Mesenchymal stem cell (in vitro differentiated cells and primary cell): ENCODE results near the gene LBR.

Experiments
- DNase-seq: peaks from one replicate; pipeline ENCODE4 v3.0.0-alpha.2; 2013
- H2AFZ ChIP-seq: one replicate; pipeline ENCODE4 v1.6.1; 2013; ENCODE audit warnings: low read depth, mild to moderate bottlenecking, control low read depth, inconsistent platforms, low read length, moderate library complexity
- H2AK5ac ChIP-seq: 2 replicates; pipeline ENCODE4 v1.6.1; 2013; ENCODE audit warnings: low read length, moderate library complexity, mild to moderate bottlenecking, inconsistent platforms; ENCODE audit not compliant: severe bottlenecking
- H2BK120ac ChIP-seq: one replicate; pipeline ENCODE4 v1.6.1; 2013; ENCODE audit warnings: low read depth, mild to moderate bottlenecking, inconsistent platforms, low read length, moderate library complexity
- H2BK12ac ChIP-seq, 2 experiments: one replicate each; pipeline ENCODE4 v1.6.1; 2013; ENCODE audit warnings: inconsistent platforms in 2 of 2, low read length in 2 of 2, mild to moderate bottlenecking in 2 of 2, moderate library complexity in 2 of 2, control low read depth in 1 of 2
- H2BK15ac ChIP-seq: one replicate; pipeline ENCODE4 v1.6.1; 2013; ENCODE audit warnings: mild to moderate bottlenecking, low read depth, inconsistent platforms; ENCODE audit not compliant: poor library complexity, severe bottlenecking
- H2BK5ac ChIP-seq: 2 replicates; pipeline ENCODE4 v1.6.1; 2013; ENCODE audit warnings: low read depth, mild to moderate bottlenecking, low read length, control low read depth, inconsistent platforms; ENCODE audit not compliant: poor library complexity, severe bottlenecking
- H3K14ac ChIP-seq, 2 experiments: one replicate each; pipeline ENCODE4 v1.6.1; 2013; ENCODE audit warnings: inconsistent platforms in 2 of 2, low read length in 2 of 2, control low read depth in 1 of 2, mild to moderate bottlenecking in 1 of 2, moderate library complexity in 1 of 2
- H3K18ac ChIP-seq, 2 experiments: one replicate each; pipeline ENCODE4 v1.6.1; 2013; ENCODE audit warnings: inconsistent platforms in 2 of 2, low read length in 2 of 2, control low read depth in 1 of 2, low read depth in 1 of 2, mild to moderate bottlenecking in 1 of 2
- H3K23ac ChIP-seq, 2 experiments: one replicate each; pipeline ENCODE4 v1.6.1; 2013; ENCODE audit warnings: inconsistent platforms in 2 of 2, low read length in 2 of 2, mild to moderate bottlenecking in 2 of 2, moderate library complexity in 2 of 2, control low read depth in 1 of 2
- H3K27ac ChIP-seq: 2 replicates; pipeline ENCODE4 v1.5.1; 2013; ENCODE audit warnings: mild to moderate bottlenecking, moderate library complexity, low read length, control low read depth, inconsistent platforms; ENCODE audit not compliant: poor library complexity, severe bottlenecking
- H3K27me3 ChIP-seq, 2 experiments: 2 replicates each; pipeline versions ENCODE4 v1.6.1 to v1.7.0; 2013; ENCODE audit warnings: low read length in 2 of 2, mild to moderate bottlenecking in 2 of 2, moderate library complexity in 2 of 2, control low read depth in 1 of 2, inconsistent platforms in 1 of 2; ENCODE audit not compliant: control insufficient read depth in 1 of 2, insufficient read depth in 1 of 2
- H3K36me3 ChIP-seq, 2 experiments: 2 replicates each; pipeline versions ENCODE4 v1.6.1 to v1.7.0; 2013; ENCODE audit warnings: low read length in 2 of 2, control low read depth in 1 of 2, inconsistent platforms in 1 of 2, low read depth in 1 of 2, mild to moderate bottlenecking in 1 of 2; ENCODE audit not compliant: insufficient read depth in 2 of 2, control insufficient read depth in 1 of 2
- H3K4ac ChIP-seq, 2 experiments: one replicate each; pipeline ENCODE4 v1.6.1; 2013; ENCODE audit warnings: inconsistent platforms in 2 of 2, low read length in 2 of 2, mild to moderate bottlenecking in 2 of 2, moderate library complexity in 2 of 2, control low read depth in 1 of 2, low read depth in 1 of 2
- H3K4me1 ChIP-seq: 2 replicates; pipeline ENCODE4 v1.6.1; 2013; ENCODE audit warnings: low read depth, low read length, control low read depth; ENCODE audit not compliant: control insufficient read depth, insufficient read depth
- H3K4me2 ChIP-seq: 2 replicates; pipeline ENCODE4 v1.6.1; 2013; ENCODE audit warnings: low read length, mild to moderate bottlenecking, inconsistent platforms; ENCODE audit not compliant: poor library complexity, severe bottlenecking
- H3K4me3 ChIP-seq, 2 experiments: 2 replicates each; pipeline versions ENCODE4 v1.5.1 to v1.7.0; 2013; ENCODE audit warnings: low read length in 2 of 2, mild to moderate bottlenecking in 2 of 2, control low read depth in 1 of 2, low read depth in 1 of 2; ENCODE audit not compliant: insufficient read depth in 1 of 2
- H3K79me1 ChIP-seq: replicated peaks from 2 replicates; pipeline ENCODE4 v1.6.1; 2013; ENCODE audit warnings: mild to moderate bottlenecking, control low read depth, low read length, inconsistent platforms; ENCODE audit not compliant: poor library complexity, severe bottlenecking
- H3K9ac ChIP-seq: 2 replicates; pipeline ENCODE4 v1.7.0; 2013; ENCODE audit warnings: mild to moderate bottlenecking, low read length, moderate library complexity
- H3K9me3 ChIP-seq: 2 replicates; pipeline ENCODE4 v1.7.0; 2013; ENCODE audit warnings: mild to moderate bottlenecking, low read length; ENCODE audit not compliant: control insufficient read depth
- H4K8ac ChIP-seq: one replicate; pipeline ENCODE4 v1.6.1; 2013; ENCODE audit warnings: inconsistent platforms, mild to moderate bottlenecking, low read length, moderate library complexity
- H4K91ac ChIP-seq: one replicate; pipeline ENCODE4 v1.6.1; 2013; ENCODE audit warnings: mild to moderate bottlenecking, low read length, inconsistent platforms
- WGBS: methylation state at CpG from one replicate; pipeline ENCODE4 v1.1.7; 2013; ENCODE audit warnings: mixed read lengths; 5-methylcytosine and 5-hydroxymethylcytosine counted together

Gene LBR

DNA sequence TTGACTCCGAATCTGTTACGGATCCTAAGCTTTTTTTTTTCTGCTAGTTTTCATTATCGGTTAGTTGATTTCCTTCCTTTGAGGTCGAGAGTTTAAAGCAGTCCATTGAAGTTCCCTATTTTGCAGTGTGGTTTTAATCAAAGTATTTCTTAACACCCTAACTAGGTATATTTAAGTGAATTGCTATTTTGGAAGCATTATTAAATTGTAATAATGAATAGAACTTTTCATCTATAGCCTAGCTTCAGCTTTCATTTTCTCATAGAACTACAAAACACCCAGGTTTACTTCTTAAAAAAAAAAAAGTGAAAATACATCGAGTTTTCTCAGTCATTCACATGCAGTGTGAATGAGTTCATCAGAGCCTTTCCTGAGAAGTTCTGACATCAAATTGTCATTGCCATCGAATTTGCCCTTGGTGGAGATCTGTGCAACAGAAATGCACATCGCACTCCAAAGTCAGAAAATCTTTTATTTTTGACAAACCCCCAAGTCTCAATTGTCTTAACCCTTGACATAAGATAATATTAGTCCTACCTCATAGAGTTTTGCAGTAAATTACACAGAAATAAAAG, 1.1 kb upstream of the LBR start:
- peak overlapping the region; percentile 33 for H2BK5ac ChIP-seq
- no peak overlapping the region for H2BK120ac ChIP-seq
- H3K27ac ChIP-seq = peak overlapping the region; percentile 83
- H4K8ac ChIP-seq = no peak overlapping the region
- H3K79me1 ChIP-seq = no peaks in the 10 kb centered on the region
- no peak overlapping the region for H2BK15ac ChIP-seq
- DNase-seq = no peak
- peak overlapping the region; percentile 92 for H3K4me2 ChIP-seq
- no peak overlapping the region for H3K23ac ChIP-seq
- H3K36me3 ChIP-seq = peaks cover 0 to 6% of the 10 kb centered on the region in 2 experiments
- H3K9me3 ChIP-seq = no peaks in the 10 kb centered on the region
- H3K18ac ChIP-seq = peak overlapping the region in 1 of 2 experiments; percentile 84
- peaks cover 0 to 5% of the 10 kb centered on the region in 2 experiments for H3K27me3 ChIP-seq
- H3K4me1 ChIP-seq = peaks cover 7% of the 10 kb centered on the region
- no peak overlapping the region for H2AFZ ChIP-seq
- no peak overlapping the region for H3K4ac ChIP-seq
- H2AK5ac ChIP-seq = no peak overlapping the region
- no peak overlapping the region for H3K14ac ChIP-seq
- H4K91ac ChIP-seq = no peak overlapping the region
- H2BK12ac ChIP-seq = no peak overlapping the region
- peak overlapping the region; percentile 87 for H3K9ac ChIP-seq
- peak overlapping the region; percentile 94 to 95 for H3K4me3 ChIP-seq
- WGBS = 41% methylated on average over 5 of the region's 7 CpGs

- peak overlapping the region; percentile 84 to 97 for H3K18ac ChIP-seq
- no peaks in the 10 kb centered on the region for H3K27me3 ChIP-seq
- H4K91ac ChIP-seq = peak overlapping the region; percentile 87
- peaks cover 2% of the 10 kb centered on the region for H3K79me1 ChIP-seq
- H2BK15ac ChIP-seq = peak overlapping the region; percentile 87
- H2BK120ac ChIP-seq = peak overlapping the region; percentile 71
- no peak overlapping the region for H2BK5ac ChIP-seq
- H4K8ac ChIP-seq = peak overlapping the region; percentile 84
- peak overlapping the region; percentile 83 for H3K27ac ChIP-seq
- H2AFZ ChIP-seq = peak overlapping the region; percentile 81
- no peak overlapping the region for H3K14ac ChIP-seq
- H3K4me1 ChIP-seq = peaks cover 9% of the 10 kb centered on the region
- peak overlapping the region; percentile 94 to 95 for H3K4me3 ChIP-seq
- H3K4me2 ChIP-seq = peak overlapping the region; percentile 92
- H2AK5ac ChIP-seq = no peak overlapping the region
- peak overlapping the region in 1 of 2 experiments; percentile 82 for H3K4ac ChIP-seq
- peak; percentile 91 for DNase-seq
- WGBS = under 1% methylated on average over 56 of the region's 81 CpGs
- peak overlapping the region in 1 of 2 experiments; percentile 14 for H3K23ac ChIP-seq
- H3K36me3 ChIP-seq = peaks cover 0 to 6% of the 10 kb centered on the region in 2 experiments
- no peaks in the 10 kb centered on the region for H3K9me3 ChIP-seq
- H3K9ac ChIP-seq = peak overlapping the region; percentile 87
- no peak overlapping the region for H2BK12ac ChIP-seq
Measured at GRCh38 chr1:225428068-225428880, 436 bp upstream of the LBR start.

GRCh38 chr1:225426395-225427234, 1.2 kb downstream of the LBR start:
- Histone ChIP-seq H2BK120ac (no peak overlapping the region), H2AFZ (no peak overlapping the region), H3K36me3 (peaks cover 2 to 6% of the 10 kb centered on the region in 2 experiments), H3K4me2 (peak overlapping the region; percentile 88), H3K4ac (no peak overlapping the region), H3K18ac (no peak overlapping the region), H3K9me3 (no peaks in the 10 kb centered on the region), H2AK5ac (no peak overlapping the region), H3K27me3 (no peaks in the 10 kb centered on the region), H3K4me3 (peak overlapping the region; percentile 94 to 95), H3K23ac (peak overlapping the region in 1 of 2 experiments; percentile 48), H4K91ac (peak overlapping the region; percentile 35), H3K14ac (no peak overlapping the region), H2BK5ac (no peak overlapping the region), H3K9ac (peak overlapping the region; percentile 87), H2BK15ac (peak overlapping the region; percentile 60), H3K79me1 (peaks cover 4% of the 10 kb centered on the region), H3K27ac (peak overlapping the region; percentile 9), H2BK12ac (no peak overlapping the region), H4K8ac (no peak overlapping the region), H3K4me1 (peaks cover 12% of the 10 kb centered on the region)
- peak; percentile 49 for DNase-seq
- 3% methylated on average over 36 of the region's 36 CpGs for WGBS
